Stimulated activated CD8-positive, alpha-beta memory T cell treated with anti-CD3 and anti-CD28 coated beads, Interleukin-7, amount 100 ng/mL, for 1 hour (primary cell): ENCODE results near the gene AATK.

ENCODE experiments used
- DNase-seq, 2 donors: peaks; one replicate each; pipeline ENCODE4 v3.0.0-alpha.2; 2020; ENCODE audit warnings: low read depth in 2 of 2

AATK gene

GRCh38 chr17:81182596-81182995, 16.6 kb upstream of the AATK start:
- no peak for DNase-seq

GRCh38 chr17:81181811-81182185, 15.8 kb upstream of the AATK start:
- DNase-seq = no peak

GRCh38 chr17:81180836-81181810, 15.1 kb upstream of the AATK start:
- DNase-seq = no peak

- no peak for DNase-seq
These were observed 13.8 kb upstream of the AATK start for GRCh38 chr17:81179861-81180260.

- DNase-seq = no peak
These were observed 13.2 kb upstream of the AATK start for GRCh38 chr17:81179220-81179619.

- DNase-seq = no peak
These were observed 12.4 kb upstream of the AATK start for GRCh38 chr17:81178136-81179091.

- DNase-seq = no peak
These were observed 10.6 kb upstream of the AATK start for GRCh38 chr17:81176666-81177065.

GRCh38 chr17:81173762-81174155, 7.7 kb upstream of the AATK start:
- DNase-seq = no peak

- DNase-seq = no peak
These were observed 7.2 kb upstream of the AATK start for GRCh38 chr17:81173052-81173761.

GRCh38 chr17:81171941-81172340, 5.9 kb upstream of the AATK start:
- DNase-seq = no peak

- DNase-seq = no peak
These were observed 4.9 kb upstream of the AATK start for GRCh38 chr17:81170727-81171494.

- no peak for DNase-seq
These were observed 3.9 kb upstream of the AATK start for GRCh38 chr17:81169870-81170309.

GRCh38 chr17:81167638-81168037, 1.6 kb upstream of the AATK start:
- DNase-seq = no peak

GRCh38 chr17:81167194-81167524, 1.1 kb upstream of the AATK start:
- DNase-seq = no peak

GRCh38 chr17:81165246-81166032, 582 bp downstream of the AATK start, which contains the start of gene PVALEF:
TSS of gene PVALEF (plus strand) at chr17:81165507. CDS start at chr17:81181227, 15,720 bp downstream.
- no peak for DNase-seq

GRCh38 chr17:81164371-81165245, 1.4 kb downstream of the AATK start:
- no peak for DNase-seq

GRCh38 chr17:81163703-81164370, 2.2 kb downstream of the AATK start:
- DNase-seq = no peak

- no peak for DNase-seq
These were observed 2.8 kb downstream of the AATK start for GRCh38 chr17:81163051-81163695.
